COLO668 (cell line): ENCODE results near the gene POPDC2.
"Not testable (repeated sequence)": the region's sequence is repeated elsewhere in the genome, so short reads cannot be mapped to it uniquely, and the experiment has no call there.

ENCODE experiments used
- DNase-seq: peaks from one replicate; lab custom pipeline; 2025; ENCODE audit not compliant: unreplicated experiment; lab: John Stamatoyannopoulos, UW

The POPDC2 gene

DNA sequence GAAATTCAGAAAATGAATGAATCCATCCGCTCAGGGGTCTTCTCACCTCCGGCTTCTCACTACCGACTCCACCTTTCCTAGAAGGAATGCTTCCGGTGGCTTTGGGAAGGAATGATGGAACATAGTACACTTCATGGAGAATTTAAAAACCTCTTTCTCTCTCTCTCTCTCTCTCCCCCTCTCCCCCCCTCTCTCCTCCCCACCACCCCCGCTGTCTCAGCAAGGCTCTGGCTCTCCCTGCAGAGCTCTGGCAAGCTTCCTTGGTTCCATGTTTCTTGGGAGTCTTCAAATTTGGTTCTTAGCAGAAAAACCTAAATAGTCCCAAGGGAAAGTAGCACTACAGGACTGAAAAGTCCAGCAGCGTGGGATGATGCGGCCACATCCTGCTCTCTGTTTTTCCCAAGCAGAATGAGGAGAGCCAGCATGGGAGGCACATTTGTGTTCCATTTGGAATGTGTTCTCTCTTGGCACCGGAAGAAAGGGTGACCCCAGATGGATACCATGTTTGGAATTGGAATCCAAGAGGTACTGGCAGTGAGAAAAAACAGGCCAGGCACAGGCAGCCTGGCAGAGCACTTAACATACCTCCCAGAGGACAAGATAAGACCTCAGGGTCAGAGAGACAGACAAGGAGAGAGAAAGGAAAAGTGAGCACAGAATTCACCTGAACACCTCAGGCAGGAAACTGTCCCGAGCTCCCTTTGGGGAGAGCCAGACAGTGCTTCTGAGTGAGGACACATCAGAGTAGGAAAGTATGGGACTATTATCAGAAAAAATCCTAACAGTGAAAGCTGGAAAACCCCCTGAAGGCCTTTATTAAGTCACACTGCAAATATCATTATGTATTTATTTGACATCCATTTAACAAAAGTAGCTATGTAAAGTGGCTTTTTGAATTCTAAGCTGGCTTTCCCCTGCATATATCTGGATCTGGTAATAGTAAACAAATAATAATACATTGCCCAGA is at the start of gene POPDC2:
Gene POPDC2, minus strand, starts transcription at position 116 of the 967 bp plus-strand sequence. CDS start 166 bp downstream, outside the sequence.
- DNase-seq, result no peak

DNA sequence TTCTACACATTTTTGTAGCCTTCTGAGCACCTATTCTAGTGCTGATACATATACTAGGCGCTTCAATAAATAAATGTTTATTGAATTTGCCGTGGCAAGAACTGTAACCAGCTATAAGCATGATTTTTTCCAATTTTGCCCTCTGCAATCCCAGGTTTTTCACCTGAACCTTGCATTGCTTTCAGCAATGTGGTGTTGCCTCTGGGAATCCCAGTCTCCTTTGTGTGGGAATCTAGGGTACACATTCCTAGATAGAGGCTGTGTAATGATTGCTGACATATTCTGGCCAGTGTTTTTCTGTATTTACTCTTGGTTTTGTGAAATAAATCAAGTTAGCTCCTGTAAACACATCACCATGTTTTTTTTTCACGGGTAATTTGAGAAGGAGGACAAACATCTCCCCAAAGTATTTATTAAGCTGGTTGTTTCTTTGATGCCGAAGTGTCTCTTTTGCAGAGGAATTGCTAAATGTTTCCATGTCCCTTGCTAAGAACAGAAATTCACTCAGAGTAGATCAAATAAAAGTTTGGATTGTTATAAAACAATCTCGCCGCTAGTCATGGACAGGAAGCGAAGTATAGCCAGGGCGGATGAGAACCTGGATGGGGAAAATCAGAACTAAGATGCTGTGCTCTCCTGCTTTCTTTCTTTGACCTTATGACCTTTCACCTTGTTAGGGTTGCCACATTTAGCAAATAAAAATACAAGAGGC is 43.6 kb upstream of the POPDC2 start:
- no peak for DNase-seq

GRCh38 chr3:119702530-119703527 is 42.4 kb upstream of the POPDC2 start, which contains the start of gene CFAP91:
TSS of gene CFAP91 (plus strand) at chr3:119703022. CDS start at chr3:119703099, 77 bp downstream.
- peak; percentile 90 for DNase-seq

DNA sequence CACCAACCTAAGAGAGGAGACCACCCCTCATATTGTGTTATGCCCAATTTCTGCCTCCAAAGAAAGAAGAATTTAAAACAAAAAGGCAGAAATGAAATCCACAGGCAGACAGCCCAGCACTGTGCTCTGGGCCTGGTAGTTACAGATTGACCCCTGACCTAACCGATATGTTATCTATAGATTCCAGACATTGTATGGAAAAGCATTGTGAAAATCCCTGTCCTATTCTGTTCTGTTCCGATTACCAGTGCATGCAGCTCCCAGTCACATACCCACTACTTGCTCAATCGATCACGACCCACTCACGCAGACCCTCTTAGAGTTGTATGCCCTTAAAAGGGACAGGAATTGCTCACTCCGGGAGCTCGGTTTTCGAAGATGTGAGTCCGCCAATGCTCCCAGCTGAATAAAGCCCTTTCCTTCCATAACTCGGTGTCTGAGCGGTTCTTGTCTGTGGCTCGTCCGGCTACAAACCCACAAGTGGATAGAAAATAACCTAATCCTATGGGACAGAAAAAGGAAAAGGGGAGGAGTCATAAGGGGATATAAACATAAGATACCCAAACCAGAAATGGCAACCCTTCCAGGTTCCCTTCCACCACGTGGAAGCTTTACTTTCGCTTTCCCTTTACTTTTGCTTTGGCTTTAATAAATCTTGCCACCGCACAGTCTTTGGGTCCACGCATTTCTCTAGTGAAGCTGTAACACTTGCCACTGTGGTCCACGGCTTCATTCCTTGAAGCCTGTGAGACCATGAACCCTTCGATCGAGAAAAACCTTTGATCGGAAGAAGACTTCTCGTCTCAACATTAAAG is 40.7 kb upstream of the POPDC2 start:
- DNase-seq, result no peak

DNA sequence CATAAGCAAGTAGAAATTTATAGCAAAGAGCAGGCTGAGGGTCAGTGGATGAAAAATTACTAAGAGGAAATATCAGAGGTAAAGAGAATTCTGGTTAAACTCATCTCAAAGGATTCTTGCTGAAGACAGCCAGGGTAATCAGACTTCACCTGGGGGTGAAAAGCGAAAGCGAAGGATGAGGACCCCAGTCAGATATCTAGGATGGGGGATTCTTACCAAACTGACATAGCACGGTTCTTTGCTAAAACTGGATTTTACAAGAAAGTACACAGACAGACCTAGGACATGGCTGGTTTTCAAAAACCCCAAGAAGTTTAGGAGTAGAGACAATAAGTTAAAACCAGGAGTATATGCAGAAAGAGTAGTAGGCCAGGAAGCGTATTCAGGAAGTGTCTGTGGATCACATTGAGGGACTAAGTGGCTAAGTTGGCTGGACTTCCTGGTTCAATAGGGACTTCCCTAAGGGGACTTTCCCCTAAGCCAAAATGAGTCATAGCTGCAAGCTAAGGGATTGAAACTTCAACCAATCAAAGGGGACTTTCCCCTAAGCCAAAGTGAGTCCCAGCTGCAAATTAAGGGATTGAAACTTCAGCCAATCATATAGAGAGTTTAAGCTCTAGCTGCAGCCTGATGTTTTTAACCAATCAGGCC is 40.0 kb upstream of the POPDC2 start:
- DNase-seq, result no peak

- peak; percentile 3 for DNase-seq
These were observed 37.0 kb upstream of the POPDC2 start for GRCh38 chr3:119697394-119697793.

DNA sequence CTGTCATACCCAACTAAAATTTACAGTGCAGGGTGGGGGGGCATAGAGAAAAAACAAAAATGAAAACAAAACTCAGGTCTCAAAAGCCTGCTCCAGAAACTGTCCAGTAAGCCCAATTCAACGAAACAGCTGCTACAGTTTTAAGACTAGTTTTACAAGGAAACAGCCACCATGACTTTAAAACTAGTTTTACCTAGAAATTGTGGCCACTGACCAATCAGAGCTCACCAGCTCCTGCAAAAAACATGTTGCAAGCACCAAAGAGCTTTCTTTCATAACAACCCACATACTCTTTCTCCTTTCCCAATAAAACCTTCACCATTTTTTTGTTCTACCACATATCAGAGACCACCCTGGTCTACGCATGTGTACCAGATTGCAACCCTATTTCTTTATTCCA is 35.1 kb upstream of the POPDC2 start:
- no peak for DNase-seq

DNA sequence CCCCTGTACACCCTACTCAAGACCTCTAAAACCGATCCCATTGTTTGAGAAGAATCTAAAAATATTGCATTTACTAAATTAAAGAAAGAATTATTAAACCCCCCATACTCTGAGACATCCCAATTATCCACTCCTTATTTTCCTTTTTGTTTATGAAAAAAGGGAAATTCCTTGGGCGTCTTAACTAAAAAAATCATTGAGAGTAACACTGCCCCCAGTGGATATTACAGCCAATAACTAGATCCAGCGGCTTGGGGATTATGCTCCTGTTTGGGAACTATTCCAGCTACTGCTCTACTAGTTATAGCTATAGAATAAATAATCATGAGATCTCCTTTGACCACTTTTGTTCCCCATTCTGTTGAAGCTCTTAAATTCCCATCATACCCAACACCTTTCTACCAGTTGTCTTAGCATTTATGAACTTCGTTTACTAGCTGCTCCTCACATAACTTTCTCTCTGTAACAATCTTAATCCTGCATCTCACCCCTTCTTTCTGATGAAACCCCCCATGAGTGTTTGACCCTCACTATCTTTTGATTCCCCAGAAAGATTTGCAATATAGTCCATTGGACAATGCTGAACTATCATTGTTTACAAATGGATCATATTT is 29.8 kb upstream of the POPDC2 start:
- DNase-seq, result no peak

GRCh38 chr3:119683421-119683820 is 23.0 kb upstream of the POPDC2 start:
- DNase-seq, result no peak

DNA sequence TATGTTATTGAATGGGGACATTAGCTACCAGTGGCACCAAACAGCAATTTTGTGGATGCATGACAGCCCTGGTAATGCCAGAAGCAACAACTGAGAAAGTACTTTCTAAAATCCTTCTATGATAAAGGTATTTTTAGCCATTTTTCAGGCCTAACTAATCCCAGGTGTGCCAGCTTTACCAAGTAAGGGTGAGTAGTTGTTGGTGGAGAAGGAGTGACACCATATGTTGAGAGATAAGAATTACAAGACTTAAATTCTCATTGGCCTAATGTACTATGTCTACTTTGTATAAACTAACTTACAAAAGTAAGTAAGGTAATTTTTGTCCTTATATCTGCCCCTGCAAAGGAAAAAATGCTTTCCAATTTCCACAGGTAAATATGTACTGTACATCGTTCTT is 20.9 kb upstream of the POPDC2 start:
- no peak for DNase-seq

DNA sequence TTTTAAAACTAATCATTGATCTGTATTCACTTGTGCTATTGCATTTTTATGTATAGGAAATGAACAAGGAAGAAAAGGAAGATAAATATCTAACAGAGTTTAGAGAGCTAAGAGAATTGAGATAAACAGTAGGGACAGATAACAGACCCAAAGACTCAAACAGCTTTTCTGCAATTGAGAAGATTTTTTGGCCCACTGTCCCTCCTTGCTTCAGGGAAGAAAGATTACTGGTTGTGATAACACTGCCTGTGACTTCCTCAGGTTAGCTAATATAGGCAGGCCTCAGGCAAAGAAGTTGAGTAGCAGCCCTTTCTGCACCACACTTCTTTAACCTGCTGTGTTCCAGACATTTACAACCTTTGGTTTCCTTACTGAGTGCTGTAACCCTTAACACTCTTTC is 19.5 kb upstream of the POPDC2 start:
- no peak for DNase-seq

DNA sequence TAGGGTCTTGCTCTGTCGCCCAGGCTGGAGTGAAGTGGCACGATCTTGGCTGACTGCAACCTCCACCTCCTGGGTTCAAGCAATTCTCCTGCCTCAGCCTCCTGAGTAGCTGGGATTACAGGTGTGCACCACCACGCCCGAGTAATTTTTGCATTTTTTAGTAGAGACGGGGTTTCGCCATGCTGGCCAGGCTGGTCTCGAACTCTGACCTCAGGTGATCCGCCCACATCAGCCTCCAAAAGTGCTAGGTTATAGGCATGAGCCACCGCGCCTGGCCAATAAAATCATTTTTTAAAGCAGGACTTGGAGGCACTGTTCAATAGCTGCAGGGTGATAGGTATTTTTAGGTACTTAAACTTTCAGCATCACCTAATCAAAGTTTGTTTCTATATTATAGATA is 17.8 kb upstream of the POPDC2 start:
- not testable (repeated sequence) for DNase-seq

GRCh38 chr3:119677641-119677934 is 17.2 kb upstream of the POPDC2 start:
- no peak for DNase-seq

- DNase-seq, result peak; percentile 92
These were observed 16.6 kb upstream of the POPDC2 start, which contains the start of gene COX17 for GRCh38 chr3:119676771-119677640. TSS of gene COX17 (minus strand) at chr3:119677406. CDS start at chr3:119677310, 96 bp downstream.

- no peak for DNase-seq
These were observed 15.6 kb upstream of the POPDC2 start for GRCh38 chr3:119676020-119676419.

GRCh38 chr3:119675188-119675874 is 14.9 kb upstream of the POPDC2 start:
- DNase-seq, result no peak

- DNase-seq, result no peak
These were observed 13.5 kb upstream of the POPDC2 start for GRCh38 chr3:119673875-119674274.
